Large intestine (tissue), 3 donors: Measurements from ENCODE around the gene MAX. TPM values are rescaled to one million over a fixed set of nuclear protein-coding genes. Genes with fewer than 3 reads are reported as not detected.
A peak's percentile ranks its signal among the peaks of the same experiment; 100 is the strongest.
"Not testable (repeated sequence)": the region's sequence is repeated elsewhere in the genome, so short reads cannot be mapped to it uniquely, and the experiment has no call there.

Experiments
- DNase-seq, 2 donors: peaks; one replicate each; pipeline versions ENCODE4 v3.0.0 to v3.0.0-alpha.2; 2013
- H3K27ac ChIP-seq: one replicate; pipeline ENCODE4 v1.5.1; 2013; ENCODE audit warnings: low read length
- H3K27me3 ChIP-seq: 2 replicates; pipeline ENCODE4 v1.6.1; 2013; ENCODE audit warnings: low read length; ENCODE audit not compliant: control insufficient read depth, insufficient read depth
- H3K36me3 ChIP-seq: 2 replicates; pipeline ENCODE4 v1.6.1; 2013; ENCODE audit warnings: low read length; ENCODE audit not compliant: control insufficient read depth, insufficient read depth
- H3K4me1 ChIP-seq: one replicate; pipeline ENCODE4 v1.6.1; 2013; ENCODE audit warnings: low read length; ENCODE audit not compliant: control insufficient read depth, insufficient read depth
- H3K4me3 ChIP-seq: one replicate; pipeline ENCODE4 v1.5.1; 2013; ENCODE audit warnings: low read length
- H3K9me3 ChIP-seq: one replicate; pipeline ENCODE4 v1.6.1; 2013; ENCODE audit warnings: mild to moderate bottlenecking, low read depth, low read length, moderate library complexity; ENCODE audit not compliant: control insufficient read depth
- WGBS: methylation state at CpG from one replicate; pipeline ENCODE4 v1.1.5; 2013; ENCODE audit warnings: low lambda C conversion rate; ENCODE audit not compliant: insufficient coverage; 5-methylcytosine and 5-hydroxymethylcytosine counted together
- polyA plus RNA-seq: library from polyadenylated mRNA; unstranded; fragments of 120-200 nt; gene quantifications from one replicate; pipeline ENCODE4 v1.2.1, GENCODE V29; 2013

The MAX gene
- polyA plus RNA-seq, 1 donor: 113 TPM

DNA sequence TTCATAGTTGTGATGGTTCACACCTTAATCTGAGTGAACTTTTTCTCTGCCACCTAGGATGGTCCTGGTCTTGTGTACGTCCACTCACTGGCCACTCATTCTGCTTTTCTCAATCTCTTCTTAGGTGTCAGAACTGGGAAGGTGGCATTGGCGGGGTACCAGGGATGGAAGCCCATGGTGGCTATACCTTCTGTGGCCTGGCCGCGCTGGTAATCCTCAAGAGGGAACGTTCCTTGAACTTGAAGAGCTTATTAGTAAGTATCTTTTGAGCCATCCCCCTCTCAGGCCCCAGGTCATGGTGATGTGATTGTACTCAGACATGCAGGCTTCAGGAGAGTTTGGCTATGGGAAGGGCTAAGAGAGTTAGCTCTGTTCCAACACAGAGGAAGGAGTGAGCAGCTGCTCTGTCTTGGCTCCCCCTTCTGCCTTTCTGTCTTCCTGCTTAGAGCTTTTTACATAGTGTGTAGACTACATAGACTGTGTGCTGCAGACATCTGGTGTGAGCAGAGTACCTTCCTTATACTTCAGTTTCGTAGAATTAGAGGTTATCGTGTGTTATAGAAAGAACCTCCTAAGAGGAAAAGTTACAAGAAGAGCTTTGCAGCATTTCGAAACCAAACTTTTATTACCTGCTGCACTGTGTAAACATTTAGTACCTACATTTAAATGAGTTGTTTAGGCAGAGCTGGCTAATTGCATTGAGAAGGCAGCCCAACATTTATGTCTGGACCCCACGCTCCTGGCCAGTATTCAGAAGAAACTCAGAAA is 61.5 kb downstream of the MAX start:
- Histone ChIP-seq H3K36me3 (peaks cover 44% of the 10 kb centered on the region), H3K27ac (no peak overlapping the region), H3K9me3 (no peaks in the 10 kb centered on the region), H3K4me1 (no peaks in the 10 kb centered on the region), H3K27me3 (no peaks in the 10 kb centered on the region), H3K4me3 (no peak overlapping the region)
- DNase-seq: no peak
- 83% methylated on average over 1 of the region's 9 CpGs for WGBS

- H3K36me3 ChIP-seq: peaks cover 37% of the 10 kb centered on the region
- no peak overlapping the region for H3K4me3 ChIP-seq
- H3K4me1 ChIP-seq: no peaks in the 10 kb centered on the region
- no peak overlapping the region for H3K27ac ChIP-seq
- no peak for DNase-seq
- H3K27me3 ChIP-seq: no peaks in the 10 kb centered on the region
- no CpG with 5 or more reads among the region's 2 CpGs for whole genome bisulfite sequencing
- H3K9me3 ChIP-seq: no peaks in the 10 kb centered on the region
Measured at GRCh38 chr14:65038966-65039365, 63.4 kb downstream of the MAX start.

GRCh38 chr14:65035049-65035448 is 67.3 kb downstream of the MAX start:
- no peak for DNase-seq
- no CpG with 5 or more reads among the region's 4 CpGs for WGBS
- Histone ChIP-seq H3K27ac (no peak overlapping the region), H3K4me1 (no peaks in the 10 kb centered on the region), H3K36me3 (peaks cover 33% of the 10 kb centered on the region), H3K9me3 (no peaks in the 10 kb centered on the region), H3K27me3 (no peaks in the 10 kb centered on the region), H3K4me3 (no peak overlapping the region)

- Histone ChIP-seq H3K4me3 (no peak overlapping the region), H3K36me3 (peaks cover 37% of the 10 kb centered on the region), H3K27ac (no peak overlapping the region), H3K27me3 (no peaks in the 10 kb centered on the region), H3K4me1 (peaks cover 4% of the 10 kb centered on the region), H3K9me3 (no peaks in the 10 kb centered on the region)
- DNase-seq: no peak
- 89% methylated on average over 1 of the region's 4 CpGs for WGBS
Measured at GRCh38 chr14:65034021-65034420, 68.3 kb downstream of the MAX start.

DNA sequence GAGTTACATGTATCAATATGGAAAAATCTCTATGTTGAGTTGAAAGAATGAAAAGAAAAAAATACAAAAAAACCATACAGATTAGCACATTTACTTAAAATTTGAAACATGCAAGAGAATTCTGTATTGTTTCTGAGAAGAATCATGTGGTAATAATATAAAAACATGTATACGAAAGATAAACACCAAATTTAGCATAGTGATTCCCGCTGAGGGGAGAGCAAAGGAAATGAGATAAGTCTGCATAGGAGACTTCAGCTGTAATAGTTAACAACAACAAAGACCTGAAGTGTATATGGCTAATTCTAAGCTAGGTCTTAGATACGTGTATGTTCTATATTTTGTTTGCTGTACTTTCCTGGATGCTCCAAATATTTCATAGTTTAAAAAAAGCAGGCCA is 69.1 kb downstream of the MAX start:
- no peak for DNase-seq
- no peak overlapping the region for H3K27ac ChIP-seq
- H3K9me3 ChIP-seq: no peaks in the 10 kb centered on the region
- WGBS: 100% methylated on average over 2 of the region's 3 CpGs
- no peak overlapping the region for H3K4me3 ChIP-seq
- H3K36me3 ChIP-seq: peaks cover 37% of the 10 kb centered on the region
- no peaks in the 10 kb centered on the region for H3K27me3 ChIP-seq
- H3K4me1 ChIP-seq: peaks cover 12% of the 10 kb centered on the region

- Histone ChIP-seq H3K27me3 (no peaks in the 10 kb centered on the region), H3K36me3 (peaks cover 40% of the 10 kb centered on the region), H3K4me1 (peaks cover 13% of the 10 kb centered on the region), H3K9me3 (no peaks in the 10 kb centered on the region), H3K4me3 (no peak overlapping the region), H3K27ac (no peak overlapping the region)
- WGBS: no CpG with 5 or more reads among the region's 11 CpGs
- no peak for DNase-seq
Measured at GRCh38 chr14:65032319-65032718, 70.0 kb downstream of the MAX start.

DNA sequence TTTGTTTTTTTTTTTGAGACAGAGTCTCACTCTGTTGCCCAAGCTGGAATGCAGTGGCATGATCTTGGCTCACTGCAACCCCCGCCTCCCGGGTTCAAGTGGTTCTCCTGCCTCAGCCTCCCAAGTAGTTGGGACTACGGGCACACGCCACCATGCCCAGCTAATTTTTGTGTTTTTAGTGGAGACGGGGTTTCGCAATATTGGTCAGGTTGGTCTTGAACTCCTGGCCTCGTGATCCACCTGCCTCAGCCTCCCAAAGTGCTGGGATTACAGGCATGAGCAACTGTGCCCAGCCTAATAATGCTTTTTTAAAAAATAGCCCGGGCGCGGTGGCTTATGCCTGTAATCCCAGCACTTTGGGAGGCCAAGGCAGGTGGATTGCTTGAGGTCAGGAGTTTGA is 71.0 kb downstream of the MAX start:
- H3K36me3 ChIP-seq: peaks cover 44% of the 10 kb centered on the region
- no CpG with 5 or more reads among the region's 10 CpGs for WGBS
- DNase-seq: not testable (repeated sequence)

DNA sequence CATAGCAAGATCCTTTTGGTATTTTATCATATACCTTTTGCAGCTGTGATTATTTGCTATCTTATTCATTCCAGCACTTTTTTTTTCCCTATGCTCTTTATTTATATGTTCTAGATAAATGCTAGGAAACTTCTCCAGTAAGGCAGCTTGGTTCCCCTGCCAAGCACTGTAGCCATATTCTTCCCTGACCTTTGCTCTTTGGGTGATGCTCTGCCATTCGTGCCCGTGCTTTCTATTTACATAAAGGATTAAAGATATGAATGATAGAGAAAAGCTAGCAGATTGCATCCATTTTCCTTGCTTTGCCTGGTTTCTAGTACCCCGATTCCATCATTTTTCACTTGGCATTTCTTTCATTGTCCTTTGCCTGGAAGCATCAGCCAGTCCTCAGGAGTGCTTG is 73.4 kb downstream of the MAX start:
- H3K9me3 ChIP-seq: no peaks in the 10 kb centered on the region

More for the DNA sequence above, 71.0 kb downstream of the MAX start:
- H3K9me3 ChIP-seq, H3K27me3 ChIP-seq, H3K4me3 ChIP-seq, H3K27ac ChIP-seq: not testable (repeated sequence)
- peaks cover 14% of the 10 kb centered on the region for H3K4me1 ChIP-seq

DNA sequence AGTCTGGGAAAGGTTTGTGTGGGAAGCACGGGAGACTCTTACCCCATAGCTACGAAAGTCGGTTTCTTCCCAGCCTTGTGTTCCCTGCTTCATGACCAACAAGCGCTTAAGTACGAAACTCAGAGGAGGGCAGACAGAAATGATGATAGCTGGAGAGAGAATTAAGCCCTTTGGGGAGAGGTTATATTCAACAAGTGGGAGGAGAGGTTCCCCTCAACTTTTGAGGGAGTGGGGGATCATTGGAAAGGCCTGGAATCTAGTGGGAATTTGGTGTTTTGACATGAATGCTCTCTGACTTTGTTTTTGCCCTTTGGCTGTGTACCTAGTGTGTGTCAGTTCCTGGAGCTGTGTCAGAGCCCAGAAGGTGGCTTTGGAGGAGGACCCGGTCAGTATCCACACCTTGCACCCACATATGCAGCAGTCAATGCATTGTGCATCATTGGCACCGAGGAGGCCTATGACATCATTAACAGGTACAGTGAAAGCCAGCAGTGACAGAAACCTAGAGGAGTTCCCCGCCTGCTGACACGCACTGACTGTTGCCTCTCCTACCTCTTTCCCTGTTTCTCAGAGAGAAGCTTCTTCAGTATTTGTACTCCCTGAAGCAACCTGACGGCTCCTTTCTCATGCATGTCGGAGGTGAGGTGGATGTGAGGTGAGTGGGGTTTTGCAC is 75.1 kb downstream of the MAX start:
- no peak for DNase-seq
- Histone ChIP-seq H3K36me3 (peaks cover 27% of the 10 kb centered on the region), H3K4me3 (no peak overlapping the region), H3K27ac (no peak overlapping the region), H3K9me3 (no peaks in the 10 kb centered on the region), H3K27me3 (no peaks in the 10 kb centered on the region), H3K4me1 (peaks cover 19% of the 10 kb centered on the region)
- no CpG with 5 or more reads among the region's 11 CpGs for WGBS

More for the DNA sequence above, 73.4 kb downstream of the MAX start:
- Histone ChIP-seq H3K27me3 (no peaks in the 10 kb centered on the region), H3K36me3 (peaks cover 37% of the 10 kb centered on the region), H3K4me3 (no peak overlapping the region), H3K4me1 (peaks cover 19% of the 10 kb centered on the region), H3K27ac (peak overlapping the region; percentile 15)
- peak in 1 of 2 donors; percentile 39 for DNase-seq
- 40% methylated on average over 1 of the region's 3 CpGs for WGBS

DNA sequence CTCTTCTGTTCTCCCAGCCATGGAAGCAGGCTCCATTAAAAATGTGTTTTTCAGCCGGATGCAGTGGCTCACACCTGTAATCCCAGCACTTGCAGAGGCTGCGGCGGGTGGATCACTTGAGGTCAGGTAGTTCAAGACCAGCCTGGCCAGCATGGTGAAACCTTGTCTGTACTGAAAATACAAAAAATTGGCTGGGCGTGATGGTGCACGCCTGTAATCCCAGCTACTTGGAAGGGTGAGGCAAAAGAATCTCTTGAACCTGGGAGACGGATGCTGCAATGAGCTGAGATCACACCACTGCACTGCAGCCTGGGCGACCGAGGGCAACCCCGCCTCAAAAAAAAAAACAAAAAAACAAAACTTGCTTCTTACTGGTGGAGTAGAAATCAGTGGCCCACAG is 75.8 kb downstream of the MAX start:
- Histone ChIP-seq H3K36me3 (peaks cover 27% of the 10 kb centered on the region), H3K27ac (no peak overlapping the region), H3K4me1 (peaks cover 19% of the 10 kb centered on the region), H3K27me3 (no peaks in the 10 kb centered on the region), H3K9me3 (no peaks in the 10 kb centered on the region), H3K4me3 (no peak overlapping the region)
- WGBS: 80% methylated on average over 1 of the region's 9 CpGs
- DNase-seq: no peak
